GM12872 (cell line): ENCODE measurements around the gene RAPGEF6.

ENCODE experiments used
- TF ChIP-seq, protein P1 (sequence below): IDR thresholded peaks from 3 replicates; pipeline ENCODE4 v1.5.1; 2011; ENCODE audit warnings: low read depth, mild to moderate bottlenecking, low read length, moderate library complexity; ENCODE audit not compliant: insufficient read depth

RAPGEF6 gene

DNA sequence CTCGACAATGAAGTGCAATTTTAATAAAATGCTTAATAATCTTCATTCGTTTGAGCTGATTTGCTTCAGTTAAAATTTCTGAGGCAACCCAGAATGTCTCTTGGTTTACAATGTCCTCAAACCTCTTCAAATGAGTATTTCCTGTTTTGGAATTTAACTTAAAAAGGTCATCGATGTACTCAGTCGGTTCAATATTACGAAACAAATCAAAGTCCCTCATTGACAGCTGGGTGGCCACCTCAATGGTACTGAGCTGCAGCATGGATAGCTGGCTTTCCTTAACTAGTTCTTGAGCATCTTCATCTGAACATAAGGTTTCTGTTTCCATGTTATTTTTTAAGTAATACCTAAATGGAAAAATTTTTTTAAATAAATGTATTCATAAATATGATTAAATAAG, 173.3 kb downstream of the RAPGEF6 start:
- TF ChIP-seq, protein P1, sequence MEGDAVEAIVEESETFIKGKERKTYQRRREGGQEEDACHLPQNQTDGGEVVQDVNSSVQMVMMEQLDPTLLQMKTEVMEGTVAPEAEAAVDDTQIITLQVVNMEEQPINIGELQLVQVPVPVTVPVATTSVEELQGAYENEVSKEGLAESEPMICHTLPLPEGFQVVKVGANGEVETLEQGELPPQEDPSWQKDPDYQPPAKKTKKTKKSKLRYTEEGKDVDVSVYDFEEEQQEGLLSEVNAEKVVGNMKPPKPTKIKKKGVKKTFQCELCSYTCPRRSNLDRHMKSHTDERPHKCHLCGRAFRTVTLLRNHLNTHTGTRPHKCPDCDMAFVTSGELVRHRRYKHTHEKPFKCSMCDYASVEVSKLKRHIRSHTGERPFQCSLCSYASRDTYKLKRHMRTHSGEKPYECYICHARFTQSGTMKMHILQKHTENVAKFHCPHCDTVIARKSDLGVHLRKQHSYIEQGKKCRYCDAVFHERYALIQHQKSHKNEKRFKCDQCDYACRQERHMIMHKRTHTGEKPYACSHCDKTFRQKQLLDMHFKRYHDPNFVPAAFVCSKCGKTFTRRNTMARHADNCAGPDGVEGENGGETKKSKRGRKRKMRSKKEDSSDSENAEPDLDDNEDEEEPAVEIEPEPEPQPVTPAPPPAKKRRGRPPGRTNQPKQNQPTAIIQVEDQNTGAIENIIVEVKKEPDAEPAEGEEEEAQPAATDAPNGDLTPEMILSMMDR = no peak

DNA sequence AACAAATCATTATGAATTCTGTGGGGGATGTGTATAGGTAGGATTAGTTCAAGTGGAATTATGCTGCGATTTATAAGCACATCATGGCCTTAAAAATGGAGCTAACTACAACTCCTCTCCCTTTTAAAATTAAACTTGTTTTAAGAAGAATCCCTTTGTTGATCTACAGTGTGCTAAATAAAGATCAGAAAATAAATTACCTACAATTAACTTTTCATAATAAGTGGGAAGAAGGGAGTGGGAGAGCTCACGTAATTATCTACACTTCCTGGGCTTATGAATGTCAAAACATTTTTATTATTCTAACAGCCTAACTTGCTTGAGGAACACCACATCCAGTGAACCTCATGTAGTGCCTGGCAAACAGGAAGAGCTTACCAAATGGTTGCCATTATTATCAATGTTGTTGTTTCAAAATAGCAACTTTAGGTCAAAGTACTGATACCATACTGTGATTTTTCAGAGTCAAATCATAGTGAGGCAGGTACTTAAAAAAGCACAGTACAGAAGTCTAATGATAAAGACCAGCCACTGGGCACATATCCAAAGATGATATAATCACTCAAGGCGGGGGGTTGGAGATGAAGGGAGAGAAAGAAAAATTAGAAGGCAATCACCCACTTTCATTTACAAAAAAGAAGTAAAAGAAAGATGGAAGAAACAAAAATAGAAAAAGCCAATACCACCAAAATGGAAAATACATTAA, 174.0 kb downstream of the RAPGEF6 start:
- TF ChIP-seq, protein P1 = no peak

DNA sequence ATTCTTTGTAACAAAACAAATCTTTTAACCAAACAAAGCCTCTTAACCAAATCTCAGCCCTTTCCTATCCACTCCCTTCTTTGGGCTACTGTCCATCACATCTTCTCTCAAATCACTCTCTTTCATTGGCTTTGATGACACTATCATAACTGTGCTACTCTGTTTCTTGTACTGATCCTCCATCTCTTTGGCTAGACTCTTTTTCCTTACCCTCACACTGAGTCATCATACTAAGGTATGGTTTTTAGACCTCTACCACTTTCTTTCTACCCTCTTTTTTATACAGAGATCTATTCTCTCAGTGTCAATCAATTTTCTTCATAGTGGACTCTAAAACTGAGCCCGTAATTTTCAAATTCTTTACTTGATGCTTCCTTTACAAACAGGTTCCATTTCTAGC, 174.9 kb downstream of the RAPGEF6 start:
- TF ChIP-seq, protein P1 = no peak

DNA sequence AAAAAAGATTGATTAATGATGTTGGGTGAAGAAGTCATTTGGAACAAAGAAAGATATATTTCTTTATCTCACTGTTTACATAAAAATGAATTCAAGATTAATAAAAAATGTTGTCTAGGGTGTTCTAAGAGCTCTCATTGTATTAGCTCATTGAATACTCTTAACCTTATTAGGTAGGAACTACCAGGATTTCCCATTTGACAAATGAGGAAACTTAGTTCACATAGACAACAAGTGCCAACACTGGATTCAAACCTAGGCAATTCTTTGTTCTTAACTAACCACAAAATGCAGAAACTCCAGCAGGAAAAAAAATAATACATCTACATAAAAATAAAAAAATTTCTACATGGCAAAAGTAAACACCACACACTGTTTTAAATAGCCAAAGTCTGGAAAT, 175.8 kb downstream of the RAPGEF6 start:
- TF ChIP-seq, protein P1 = no peak

DNA sequence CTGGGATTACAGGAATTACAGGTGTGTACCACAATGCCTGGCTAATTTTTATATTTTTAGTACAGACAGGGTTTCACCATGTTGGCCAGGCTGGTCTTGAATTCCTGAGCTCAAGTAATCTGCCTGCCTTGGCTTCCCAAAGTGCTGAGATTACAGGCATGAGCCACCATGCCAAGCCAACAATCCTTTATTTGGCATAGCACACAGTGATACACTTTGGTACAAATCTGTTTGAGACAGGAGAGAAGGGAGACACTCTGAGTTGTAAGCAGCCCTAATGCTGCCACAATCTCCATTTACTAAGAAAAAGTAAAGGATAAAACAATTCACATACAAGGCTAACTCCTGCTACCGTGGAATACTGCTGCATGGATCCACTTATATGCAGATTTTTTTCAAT, 177.8 kb downstream of the RAPGEF6 start:
- TF ChIP-seq, protein P1 = no peak

DNA sequence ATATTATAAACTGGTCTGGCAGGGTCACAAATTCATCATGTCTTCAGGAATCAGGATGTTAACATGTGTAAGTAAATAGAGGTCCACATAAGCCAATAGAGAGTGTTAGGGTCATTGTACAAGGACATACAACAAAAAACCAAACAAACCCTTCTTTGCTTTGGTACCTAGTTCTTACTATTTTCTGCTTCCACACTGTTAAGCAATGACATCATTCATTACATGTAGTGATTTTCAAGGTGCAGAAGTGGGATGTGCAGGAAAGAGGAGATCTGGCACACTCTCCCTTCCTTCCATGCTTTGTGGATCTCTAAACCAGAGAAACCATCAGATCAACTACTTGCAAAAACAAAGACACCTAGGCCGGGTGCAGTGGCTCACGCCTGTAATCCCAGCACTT, 184.1 kb downstream of the RAPGEF6 start:
- TF ChIP-seq, protein P1 = no peak

DNA sequence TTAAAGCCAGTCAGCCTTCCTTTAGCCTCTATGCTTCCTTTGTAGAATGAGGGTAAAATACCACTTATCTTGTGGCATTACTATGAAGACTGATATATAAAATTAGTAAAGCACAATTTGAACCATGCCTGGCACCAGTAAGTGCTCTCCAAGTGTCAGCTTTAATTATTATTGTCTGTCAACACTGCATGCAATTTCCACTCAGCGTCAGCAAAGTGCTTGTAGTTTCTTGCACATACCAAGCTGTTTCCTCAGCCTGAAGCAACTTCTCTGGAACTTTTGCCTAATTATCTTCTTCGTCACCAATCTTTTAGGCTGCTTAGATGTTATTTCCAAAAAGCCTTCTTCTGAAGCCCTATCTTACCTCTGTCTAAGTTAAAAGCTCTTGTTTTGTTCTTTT, 193.8 kb downstream of the RAPGEF6 start:
- TF ChIP-seq, protein P1 = no peak
